GM12865 (cell line): ENCODE measurements around the gene STXBP2.
A peak's percentile ranks its signal among the peaks of the same experiment; 100 is the strongest.

Experiments
- DNase-seq: peaks from one replicate; pipeline ENCODE4 v3.0.0; 2010; ENCODE audit warnings: low read depth
- H3K4me3 ChIP-seq: 2 replicates; pipeline ENCODE4 v1.5.1; 2011; ENCODE audit warnings: mild to moderate bottlenecking, low read depth, low read length, control low read depth
- CTCF ChIP-seq: IDR thresholded peaks from 2 replicates; pipeline ENCODE4 v1.5.1; 2011; ENCODE audit warnings: low read length, control low read depth, low read depth, inconsistent platforms; ENCODE audit not compliant: insufficient read depth; ENCODE audit errors: missing control alignments

The STXBP2 gene

DNA sequence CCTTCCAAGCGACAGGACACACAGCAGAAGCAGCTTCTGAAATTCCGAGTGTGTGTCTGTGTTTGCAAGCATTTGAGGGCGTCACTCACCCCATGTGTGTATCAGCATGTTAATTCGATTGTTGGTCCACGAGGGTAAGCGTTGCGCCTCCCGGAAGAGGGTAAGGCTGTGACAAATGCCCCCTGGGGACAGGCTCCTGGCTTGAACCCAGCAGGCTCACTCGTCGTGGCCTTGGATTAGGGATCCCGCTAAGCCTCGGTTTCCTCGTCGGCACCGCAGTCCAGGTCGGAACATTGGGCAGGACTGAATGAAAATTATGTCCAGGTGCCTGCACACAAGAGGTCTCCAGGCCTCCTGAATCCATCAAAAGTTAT is 606 bp upstream of the STXBP2 start:
- TF ChIP-seq CTCF, result no peak
- peak overlapping the region; percentile 71 for H3K4me3 ChIP-seq
- no peak for DNase-seq

GRCh38 chr19:7637374-7638256 is 705 bp downstream of the STXBP2 start:
- TF ChIP-seq CTCF, result no peak
- DNase-seq, result peak; percentile 69
- H3K4me3 ChIP-seq, result peak overlapping the region; percentile 71

DNA sequence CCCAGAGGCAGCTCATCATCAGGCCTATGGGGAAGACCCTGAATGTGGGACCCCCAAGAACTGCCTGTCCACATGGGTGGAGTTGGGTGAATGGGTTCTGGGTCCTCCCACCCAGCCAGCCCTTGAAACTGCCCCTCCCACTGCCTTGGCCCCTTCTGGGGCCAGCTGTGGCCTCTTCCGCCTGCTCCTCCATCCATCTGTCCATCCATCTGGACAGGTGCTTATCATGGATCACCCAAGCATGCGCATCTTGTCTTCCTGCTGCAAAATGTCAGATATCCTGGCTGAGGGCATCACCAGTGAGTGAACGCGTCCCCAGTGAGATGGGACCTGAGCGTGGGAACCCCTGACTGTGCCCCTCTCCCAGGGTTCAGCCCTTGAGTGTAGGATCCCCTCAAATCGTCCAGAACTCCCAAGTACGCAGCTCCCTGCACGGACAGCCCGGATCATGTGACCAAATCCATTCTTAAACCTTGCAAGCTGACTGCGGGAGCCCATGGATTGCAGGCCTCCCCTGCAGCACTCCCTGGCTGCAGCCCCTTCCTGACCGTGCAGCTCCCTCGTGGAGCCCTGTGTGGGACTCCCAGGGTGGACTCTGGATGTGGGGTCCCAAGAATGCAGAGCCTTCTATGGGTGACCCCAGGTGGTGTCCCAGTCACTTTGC is 2.0 kb downstream of the STXBP2 start:
- no peak for DNase-seq
- H3K4me3 ChIP-seq, result no peak overlapping the region
- TF ChIP-seq CTCF, result no peak

DNA sequence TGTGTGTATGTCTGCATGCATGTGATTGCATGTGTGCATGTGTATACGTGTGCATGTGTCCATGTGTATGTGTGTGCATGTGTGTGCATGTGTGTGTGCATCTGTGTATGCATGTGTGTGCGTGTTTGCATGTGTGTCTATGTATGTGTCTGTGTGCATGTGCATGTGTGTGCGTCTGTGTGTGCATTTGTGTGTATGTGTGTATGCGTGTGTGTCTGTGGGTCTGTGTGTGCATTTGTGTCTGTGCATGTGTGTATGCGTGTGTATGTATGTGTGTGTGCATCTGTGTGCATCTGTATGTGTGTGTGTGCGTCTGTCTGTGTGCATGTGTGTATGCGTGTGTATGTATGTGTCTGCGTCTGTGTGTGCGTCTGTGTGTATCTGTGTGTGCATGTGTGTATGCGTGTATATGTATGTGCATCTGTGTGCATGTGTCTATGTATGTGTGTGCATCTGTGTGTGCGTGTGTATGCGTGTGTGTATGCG is 3.0 kb downstream of the STXBP2 start:
- H3K4me3 ChIP-seq, result no peak overlapping the region
- DNase-seq, result no peak
- no peak for TF ChIP-seq CTCF

DNA sequence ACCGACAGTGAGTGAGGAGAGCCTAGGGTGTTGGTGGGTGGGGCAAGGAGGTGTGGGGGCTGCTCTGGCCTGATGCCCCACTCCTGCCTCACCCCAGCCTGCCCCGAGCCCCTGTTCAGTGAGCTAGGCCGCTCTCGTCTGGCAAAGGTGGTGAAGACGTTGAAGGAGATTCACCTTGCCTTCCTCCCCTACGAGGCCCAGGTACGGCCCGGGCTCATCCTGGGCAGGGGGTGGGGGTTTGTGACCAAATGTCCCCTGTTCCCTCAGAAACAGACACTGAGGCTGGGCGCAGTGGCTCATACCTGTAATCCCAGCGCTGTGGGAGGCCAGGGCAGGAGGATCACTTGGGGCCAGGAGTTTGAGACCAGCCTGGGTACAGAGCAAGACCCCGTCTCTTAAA is 3.9 kb downstream of the STXBP2 start:
- no peak for TF ChIP-seq CTCF

DNA sequence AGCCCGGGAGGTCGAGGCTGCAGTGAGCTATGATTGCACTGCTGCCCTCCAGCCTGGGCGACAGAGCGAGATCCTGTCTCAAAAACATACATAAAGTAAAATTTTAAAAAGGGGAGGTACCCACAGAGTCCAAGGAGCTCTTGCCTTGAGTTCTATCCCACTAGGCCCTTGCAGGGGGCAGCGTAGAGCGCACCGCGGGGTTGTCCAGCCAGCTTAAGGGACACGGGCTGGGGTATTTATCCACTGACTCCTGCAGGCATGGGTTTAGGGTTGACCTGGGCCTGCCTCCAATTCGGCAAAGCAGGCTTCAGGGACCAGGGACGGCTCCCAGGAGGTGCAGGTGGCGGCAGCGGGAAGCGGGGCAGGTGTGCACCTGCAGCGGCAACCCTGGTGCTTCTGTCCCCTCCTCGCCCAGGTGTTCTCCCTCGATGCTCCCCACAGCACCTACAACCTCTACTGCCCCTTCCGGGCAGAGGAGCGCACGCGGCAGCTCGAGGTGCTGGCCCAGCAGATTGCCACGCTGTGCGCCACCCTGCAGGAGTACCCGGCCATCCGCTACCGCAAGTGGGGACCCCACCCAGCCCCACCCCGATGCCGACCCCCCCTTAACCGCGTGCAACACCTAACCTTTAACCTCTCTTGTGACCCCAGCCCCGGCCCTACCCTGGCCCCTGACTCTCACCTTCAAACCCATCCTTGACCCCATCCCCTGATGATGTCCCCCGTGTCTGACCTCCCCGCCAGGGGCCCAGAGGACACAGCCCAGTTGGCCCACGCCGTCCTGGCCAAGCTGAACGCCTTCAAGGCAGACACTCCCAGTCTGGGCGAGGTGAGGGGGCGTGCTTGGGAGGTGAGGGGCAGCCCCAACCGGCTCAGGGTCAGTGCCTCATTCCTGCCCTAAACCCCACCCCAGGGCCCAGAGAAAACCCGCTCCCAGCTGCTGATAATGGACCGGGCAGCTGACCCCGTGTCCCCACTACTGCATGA is 4.7 kb downstream of the STXBP2 start:
- TF ChIP-seq CTCF, result no peak
- DNase-seq, result no peak
- no peak overlapping the region for H3K4me3 ChIP-seq

More for the DNA sequence above, 3.9 kb downstream of the STXBP2 start:
- DNase-seq, result no peak
- no peak overlapping the region for H3K4me3 ChIP-seq
